Endothelial cell of umbilical vein (primary cell): ENCODE measurements around the gene CYBB. TPM values are rescaled to one million over a fixed set of nuclear protein-coding genes. Genes with fewer than 3 reads are reported as not detected.
A peak's percentile ranks its signal among the peaks of the same experiment; 100 is the strongest.

Source experiments
- BruUV-seq: library from RNA; stranded (reverse); fragments of 400-500 nt; replicated peaks from 2 replicates; lab custom pipeline; 2021; lab: Mats Ljungman, UMichigan
- CTCF ChIA-PET: fragments of 300-600, 350-600 bp; sonication (Branson Sonifier 250); formaldehyde crosslinking; loops from one replicate; lab custom pipeline; 2021; ENCODE audit warnings: antibody characterized with exemption, inconsistent platforms; lab: Charles Lee
- POLR2A ChIA-PET: fragments of 300-600, 350-600 bp; sonication (Branson Sonifier 250); formaldehyde crosslinking; loops from one replicate; lab custom pipeline; 2021; ENCODE audit warnings: antibody characterized with exemption, inconsistent platforms; lab: Charles Lee
- DNase-seq: peaks from one replicate; pipeline ENCODE4 v3.0.0-alpha.2; 2011; ENCODE audit warnings: low read depth, low spot score
- FAIRE-seq: peaks from 2 replicates; lab custom pipeline; 2011; peaks lifted over from hg19 to GRCh38; lab: Jason Lieb, UNC
- H2AFZ ChIP-seq: 2 replicates; pipeline ENCODE4 v1.6.0; 2012; ENCODE audit warnings: low read depth, low read length, control low read depth, inconsistent platforms
- H3K27ac ChIP-seq: 2 replicates; pipeline ENCODE4 v1.5.1; 2011; ENCODE audit warnings: low read depth, mild to moderate bottlenecking, control low read depth, low read length, moderate library complexity; ENCODE audit not compliant: insufficient read depth
- H3K27me3 ChIP-seq, 2 experiments: 2 replicates each; pipeline versions ENCODE4 v1.6.0 to v1.6.1; 2011; ENCODE audit warnings: low read length in 2 of 2, mixed read lengths in 1 of 2; ENCODE audit not compliant: control insufficient read depth in 2 of 2, insufficient read depth in 2 of 2
- H3K36me3 ChIP-seq, 2 experiments: 2 replicates in 1 of 2; 3 replicates in 1 of 2; pipeline ENCODE4 v1.5.1; 2011; ENCODE audit warnings: low read length in 2 of 2, mild to moderate bottlenecking in 1 of 2, moderate library complexity in 1 of 2; ENCODE audit not compliant: control insufficient read depth in 2 of 2, insufficient read depth in 2 of 2; ENCODE audit errors: extremely low read depth in 1 of 2
- H3K4me1 ChIP-seq: 3 replicates; pipeline ENCODE4 v1.5.1; 2011; ENCODE audit warnings: mild to moderate bottlenecking, low read length; ENCODE audit not compliant: control insufficient read depth, insufficient read depth; ENCODE audit errors: extremely low read depth
- H3K4me2 ChIP-seq: 2 replicates; pipeline ENCODE4 v1.6.1; 2011; ENCODE audit warnings: low read length, control low read depth, mixed read lengths; ENCODE audit not compliant: insufficient read depth
- H3K4me3 ChIP-seq, 3 experiments: fragments of 200-600 bp in 1 of 3; sonication (generic), shearing (Covaris generic) in 1 of 3; replicated peaks in 1 of 3; 2 replicates each; pipeline ENCODE4 v1.5.1; 2011 to 2016; ENCODE audit warnings: control low read depth in 3 of 3, low read length in 3 of 3, mild to moderate bottlenecking in 2 of 3, inconsistent platforms in 1 of 3, low read depth in 1 of 3, moderate library complexity in 1 of 3; ENCODE audit not compliant: insufficient read depth in 1 of 3
- H3K79me2 ChIP-seq: 2 replicates; pipeline ENCODE4 v1.6.0; 2012; ENCODE audit warnings: low read length, inconsistent platforms; ENCODE audit not compliant: control insufficient read depth, insufficient read depth
- H3K9ac ChIP-seq: replicated peaks from 2 replicates; pipeline ENCODE3; 2011; ENCODE audit warnings: low read length, control low read depth; ENCODE audit not compliant: insufficient read depth; ENCODE audit errors: extremely low read depth
- H3K9me1 ChIP-seq: replicated peaks from 3 replicates; pipeline ENCODE4 v1.6.0; 2011; ENCODE audit warnings: mild to moderate bottlenecking, low read length; ENCODE audit not compliant: control insufficient read depth, insufficient read depth; ENCODE audit errors: extremely low read depth
- H3K9me3 ChIP-seq: replicated peaks from 2 replicates; pipeline ENCODE4 v1.5.1; 2012; ENCODE audit warnings: low read length, inconsistent platforms; ENCODE audit not compliant: control insufficient read depth, insufficient read depth
- H4K20me1 ChIP-seq: replicated peaks from 2 replicates; pipeline ENCODE3; 2011; ENCODE audit warnings: mild to moderate bottlenecking, low read length; ENCODE audit not compliant: control insufficient read depth, insufficient read depth; ENCODE audit errors: extremely low read depth
- EZH2 ChIP-seq: IDR thresholded peaks from 2 replicates; pipeline ENCODE4 v1.6.1; 2012; ENCODE audit warnings: borderline replicate concordance, low read depth, mild to moderate bottlenecking, moderate library complexity, low read length, inconsistent platforms; ENCODE audit not compliant: severe bottlenecking
- FOS ChIP-seq: IDR thresholded peaks from 2 replicates; pipeline ENCODE4 v1.6.1; 2011; ENCODE audit warnings: mild to moderate bottlenecking, low read length, moderate library complexity, borderline replicate concordance; ENCODE audit not compliant: insufficient read depth
- GATA2 ChIP-seq: IDR thresholded peaks from 2 replicates; pipeline ENCODE4 v1.7.0; 2011; ENCODE audit warnings: low read depth, mild to moderate bottlenecking, moderate library complexity, mixed read lengths, low read length; ENCODE audit not compliant: insufficient read length, insufficient read depth
- JUN ChIP-seq: IDR thresholded peaks from 2 replicates; pipeline ENCODE4 v1.6.1; 2011; ENCODE audit warnings: borderline replicate concordance, low read depth; ENCODE audit not compliant: insufficient read length, insufficient read depth
- MAX ChIP-seq: IDR thresholded peaks from 2 replicates; pipeline ENCODE4 v1.6.1; 2011; ENCODE audit not compliant: insufficient read depth, insufficient read length
- MYC ChIP-seq: IDR thresholded peaks from one replicate; pipeline ENCODE4 v1.6.1; 2011; ENCODE audit warnings: mild to moderate bottlenecking, low read depth, low read length
- POLR2A ChIP-seq: IDR thresholded peaks from 2 replicates; pipeline ENCODE4 v1.6.1; 2012; ENCODE audit warnings: low read depth, mild to moderate bottlenecking, control low read depth, low read length
- POLR2AphosphoS5 ChIP-seq: IDR thresholded peaks from 2 replicates; pipeline ENCODE4 v1.6.1; 2012; ENCODE audit warnings: low read depth, mild to moderate bottlenecking, control low read depth, low read length, moderate library complexity; ENCODE audit not compliant: insufficient read depth
- dilution Hi-C: fragments of 300-500 bp; cut with MboI; formaldehyde crosslinking; loops from one replicate; pipeline ENCODE4 v1.15.0; 2019; ENCODE audit warnings: low sequenced_read_pairs; ENCODE audit not compliant: extremely low pct_ligation_motif_present
- intact Hi-C: fragments of 100-400 bp; cut with micrococcal nuclease; formaldehyde crosslinking; loops from one replicate; pipeline ENCODE4 v1.10.0; 2022
- polyA plus RNA-seq, 4 experiments: library from polyadenylated mRNA; depleted of rRNA in 3 of 4; stranded (reverse) in 3 of 4; unstranded in 1 of 4; fragments of >200 nt; gene quantifications; 2 replicates each; pipeline versions ENCODE4 v1.2.1 to v1.2.3, GENCODE V29; 2011 to 2012; ENCODE audit warnings: missing spikeins in 1 of 4
- total RNA-seq: library from RNA; stranded (reverse); gene quantifications from 2 replicates; pipeline ENCODE4 v1.2.3, GENCODE V29; 2021
- TF ChIP-seq, protein P1 (sequence below), 2 donors: IDR thresholded peaks; 1 replicate in 1 of 2; 2 replicates in 1 of 2; pipeline ENCODE4 v1.5.1; 2011; ENCODE audit warnings: low read length in 2 of 2, mild to moderate bottlenecking in 2 of 2, moderate library complexity in 2 of 2, control low read depth in 1 of 2, inconsistent platforms in 1 of 2, low read depth in 1 of 2; ENCODE audit not compliant: insufficient read depth in 1 of 2; ENCODE audit errors: extremely low read depth in 1 of 2

CYBB gene
- total and polyA plus RNA-seq, 2 donors (not counting 3 experiments of a cell fraction or from before 2014, with no cell fraction given): not detected

DNA sequence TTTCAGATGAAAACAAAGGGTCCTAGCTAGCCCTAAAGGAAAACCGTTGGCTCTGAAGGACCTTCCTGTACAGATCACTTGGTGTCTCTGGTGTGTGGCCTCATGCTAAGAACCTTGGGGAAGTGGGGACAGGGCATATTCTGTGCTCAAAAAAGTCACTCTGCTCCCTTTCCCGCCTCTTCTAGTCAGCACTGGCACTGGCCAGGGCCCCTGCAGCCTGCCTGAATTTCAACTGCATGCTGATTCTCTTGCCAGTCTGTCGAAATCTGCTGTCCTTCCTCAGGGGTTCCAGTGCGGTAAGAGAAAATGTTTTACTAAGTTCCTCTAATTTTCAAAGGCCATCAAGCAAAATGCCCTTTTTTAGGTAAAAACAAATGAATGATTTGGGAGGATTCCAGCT, 3.4 kb downstream of the CYBB start:
- Histone ChIP-seq H4K20me1 (no peaks in the 10 kb centered on the region), H3K4me3 (no peak overlapping the region), H3K27me3 (no peaks in the 10 kb centered on the region), H3K4me1 (no peaks in the 10 kb centered on the region), H3K9ac (no peak overlapping the region), H3K9me3 (no peaks in the 10 kb centered on the region), H3K36me3 (no peaks in the 10 kb centered on the region), H3K4me2 (no peak overlapping the region), H2AFZ (no peak overlapping the region), H3K79me2 (no peaks in the 10 kb centered on the region), H3K27ac (no peak overlapping the region), H3K9me1 (no peaks in the 10 kb centered on the region)
- no TSS peak for BruUV-seq
- dilution Hi-C loops (no loop called here), intact Hi-C loops (no loop called here)
- TF ChIP-seq POLR2A (no peak), JUN (no peak), MYC (no peak), EZH2 (no peak), FOS (no peak), MAX (no peak), GATA2 (no peak), POLR2AphosphoS5 (no peak)
- TF ChIP-seq, protein P1, sequence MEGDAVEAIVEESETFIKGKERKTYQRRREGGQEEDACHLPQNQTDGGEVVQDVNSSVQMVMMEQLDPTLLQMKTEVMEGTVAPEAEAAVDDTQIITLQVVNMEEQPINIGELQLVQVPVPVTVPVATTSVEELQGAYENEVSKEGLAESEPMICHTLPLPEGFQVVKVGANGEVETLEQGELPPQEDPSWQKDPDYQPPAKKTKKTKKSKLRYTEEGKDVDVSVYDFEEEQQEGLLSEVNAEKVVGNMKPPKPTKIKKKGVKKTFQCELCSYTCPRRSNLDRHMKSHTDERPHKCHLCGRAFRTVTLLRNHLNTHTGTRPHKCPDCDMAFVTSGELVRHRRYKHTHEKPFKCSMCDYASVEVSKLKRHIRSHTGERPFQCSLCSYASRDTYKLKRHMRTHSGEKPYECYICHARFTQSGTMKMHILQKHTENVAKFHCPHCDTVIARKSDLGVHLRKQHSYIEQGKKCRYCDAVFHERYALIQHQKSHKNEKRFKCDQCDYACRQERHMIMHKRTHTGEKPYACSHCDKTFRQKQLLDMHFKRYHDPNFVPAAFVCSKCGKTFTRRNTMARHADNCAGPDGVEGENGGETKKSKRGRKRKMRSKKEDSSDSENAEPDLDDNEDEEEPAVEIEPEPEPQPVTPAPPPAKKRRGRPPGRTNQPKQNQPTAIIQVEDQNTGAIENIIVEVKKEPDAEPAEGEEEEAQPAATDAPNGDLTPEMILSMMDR (IDR thresholded peaks at IDR 0.05; ENCODE audit: extremely low read depth in 1 of 2, insufficient read depth in 1 of 2, low read depth in 1 of 2, low read length in 2 of 2): no peak
- peak; percentile 8 for FAIRE-seq
- no peak for DNase-seq
- CTCF ChIA-PET: no interaction called here
- POLR2A ChIA-PET: no interaction called here
